ENCODE results near the gene ZNHIT1.

Gene ZNHIT1

GRCh38 chr7:101217388-101218235, at the start of gene ZNHIT1, which contains the start of gene PLOD3:
Gene ZNHIT1, plus strand, starts transcription at chr7:101218165. Its CDS starts 31 bp downstream, at chr7:101218196.
Gene PLOD3, minus strand, starts transcription at chr7:101217581. Its CDS starts 307 bp downstream, at chr7:101217274.
- DNase-seq = peak; percentile 94

DNA sequence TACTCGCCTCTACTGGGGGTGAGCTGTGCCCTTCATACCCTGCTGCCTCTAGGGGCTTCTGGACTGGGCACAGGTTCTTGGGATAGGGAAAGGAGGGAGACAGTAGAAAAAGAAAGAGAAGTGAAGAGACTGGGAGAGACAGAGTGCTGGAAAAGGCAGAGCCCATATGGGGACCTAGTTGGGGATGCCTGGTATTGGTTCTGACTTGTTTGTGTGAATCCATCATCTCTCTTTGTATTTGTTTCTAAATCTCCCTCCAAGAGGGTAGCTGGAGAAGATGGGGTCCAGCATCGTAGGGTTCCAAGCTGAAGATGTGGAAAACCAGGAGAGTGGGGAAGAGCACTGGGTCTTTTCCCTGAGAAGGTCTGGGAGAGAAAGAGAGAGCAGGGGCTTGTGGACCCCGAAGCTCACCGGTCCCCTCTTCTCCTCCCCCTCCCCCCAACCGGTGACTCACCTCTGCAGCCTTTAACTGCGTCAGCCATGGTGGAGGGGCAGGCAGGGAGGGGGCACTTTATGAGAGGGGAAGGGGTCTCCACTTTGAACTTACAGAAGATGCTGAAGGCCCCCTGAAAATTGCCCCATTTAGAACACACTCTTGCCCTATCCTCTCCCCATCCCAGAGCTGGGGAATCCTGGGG, 49.4 kb upstream of the ZNHIT1 start:
- peak; percentile 56 for DNase-seq

- DNase-seq = peak; percentile 39
Measured at GRCh38 chr7:101169110-101169837, 48.7 kb upstream of the ZNHIT1 start.

- peak; percentile 86 for DNase-seq
Measured at GRCh38 chr7:101169838-101170551, 48.0 kb upstream of the ZNHIT1 start.

DNA sequence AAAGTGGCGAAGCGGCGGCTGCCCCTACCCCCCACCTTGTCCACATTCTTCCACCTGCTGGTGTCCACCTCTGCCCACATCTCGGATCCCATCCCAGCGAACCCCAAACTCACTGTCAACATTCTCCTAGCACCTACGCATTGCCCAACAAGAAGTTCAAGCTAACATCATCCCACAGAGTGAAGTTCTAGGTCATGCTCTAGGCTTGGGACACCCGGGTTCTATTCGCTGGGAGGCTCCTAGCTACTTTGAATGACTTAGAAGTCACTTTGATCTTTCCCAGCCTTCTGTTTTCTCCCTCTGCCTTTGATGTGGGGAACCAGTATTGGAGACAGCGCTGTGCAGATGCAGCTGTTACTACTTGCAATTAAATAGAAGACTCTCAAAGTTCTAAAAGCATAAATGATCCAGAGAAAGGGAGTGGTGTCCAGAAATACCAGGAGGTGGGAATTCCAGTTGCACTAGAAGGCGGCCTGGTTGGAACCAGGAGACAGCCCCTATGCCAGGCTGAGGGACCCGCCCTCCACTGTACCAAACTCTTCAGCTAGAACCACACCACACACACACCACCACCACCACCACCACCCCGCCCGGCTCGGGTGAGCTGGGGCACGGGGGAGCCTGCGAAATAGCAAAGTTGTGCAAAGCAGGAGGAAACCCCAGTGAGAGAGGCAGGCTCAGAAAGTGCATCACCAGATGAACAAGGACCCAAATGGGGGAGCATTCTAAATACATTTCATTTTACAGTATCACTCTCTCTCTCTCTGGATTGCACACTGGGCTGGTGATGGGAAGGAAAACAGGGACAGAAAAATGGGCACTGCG, 47.1 kb upstream of the ZNHIT1 start:
- DNase-seq = no peak

- no peak for DNase-seq
Measured at GRCh38 chr7:101171442-101171837, 46.5 kb upstream of the ZNHIT1 start.

DNA sequence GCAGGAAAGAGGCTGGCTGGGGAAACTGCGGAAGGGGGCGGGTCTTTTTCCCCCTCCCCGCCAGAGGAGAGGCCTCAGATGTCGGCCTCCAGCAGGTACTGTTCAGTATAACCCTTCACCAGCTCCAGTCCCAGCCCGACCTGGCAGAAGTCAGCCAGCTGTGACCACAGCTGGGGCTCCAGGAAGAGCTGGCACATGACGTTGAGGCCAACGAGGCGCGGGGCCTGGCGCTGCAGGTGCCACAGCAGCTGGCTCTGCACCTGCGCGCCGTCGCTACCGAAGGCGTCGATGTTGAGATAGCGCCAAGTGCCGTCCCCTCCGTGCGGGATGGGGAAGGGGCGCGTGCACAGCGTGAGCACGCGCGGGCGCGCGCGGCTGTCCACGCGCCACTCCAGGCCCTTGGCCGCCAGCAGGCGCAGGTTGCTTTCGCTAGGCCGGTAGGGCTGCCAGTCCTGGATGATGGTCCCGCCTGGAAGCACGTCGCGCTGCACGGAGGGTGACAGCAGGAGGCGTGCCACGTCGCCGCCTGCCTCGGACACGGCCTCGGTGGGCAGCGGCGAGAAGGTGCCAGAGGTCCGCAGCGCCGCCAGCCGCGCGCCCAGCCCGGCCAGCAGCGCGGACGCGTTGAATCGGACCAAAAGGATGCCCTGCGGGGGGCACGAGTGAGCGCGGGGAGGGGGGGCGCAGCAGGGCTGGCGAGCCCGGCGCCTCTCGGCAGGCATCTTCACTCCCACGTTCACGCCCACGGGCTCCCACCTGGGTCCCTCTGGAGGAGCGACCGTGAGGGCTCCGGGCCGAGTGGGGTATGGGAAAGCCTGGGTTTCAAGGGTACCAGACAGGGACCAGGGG, 45.7 kb upstream of the ZNHIT1 start:
- no peak for DNase-seq

DNA sequence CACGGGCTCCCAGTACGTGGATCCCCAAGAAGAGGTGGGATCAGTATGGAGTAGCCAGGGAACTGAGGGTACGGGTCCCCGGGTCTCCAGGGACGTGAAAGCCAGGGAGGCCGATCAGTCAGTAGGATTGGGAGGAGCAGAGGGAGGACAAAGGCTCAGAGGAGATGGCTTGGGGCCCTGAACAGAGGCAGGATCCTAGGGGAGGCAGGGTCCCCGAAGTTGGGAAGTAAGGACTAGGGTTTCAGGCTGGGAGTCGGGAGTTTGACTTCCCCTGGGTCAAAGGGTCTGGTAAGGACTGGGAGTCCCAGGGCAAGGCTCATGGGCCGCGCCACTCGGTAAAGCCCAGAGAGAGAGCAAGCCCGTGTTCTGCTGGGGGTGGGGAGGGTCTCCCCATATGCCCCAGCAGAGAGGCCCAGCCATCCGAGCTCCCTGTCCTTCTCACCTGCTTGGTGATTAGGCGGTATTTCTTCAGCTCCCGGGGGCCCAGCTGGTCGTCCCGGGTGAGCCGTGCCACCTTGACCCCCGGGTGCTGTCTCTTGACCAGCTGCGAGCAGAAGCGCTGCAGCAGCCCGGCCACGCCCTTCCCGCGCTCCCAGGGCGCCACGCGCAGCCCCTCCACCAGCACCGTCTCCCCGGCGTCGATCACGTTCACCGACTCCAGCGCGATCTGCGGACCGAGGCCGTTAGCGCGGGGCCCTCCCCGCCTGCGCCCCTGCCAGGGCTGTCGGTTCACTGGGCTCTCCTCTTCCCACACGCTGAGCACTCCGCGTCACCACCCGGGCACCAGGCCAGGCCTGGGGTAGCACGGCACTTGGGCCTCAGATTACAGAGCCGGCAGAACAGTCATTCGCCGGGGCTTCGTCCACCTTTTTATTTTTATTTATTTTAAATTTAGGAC, 44.9 kb upstream of the ZNHIT1 start:
- no peak for DNase-seq

- DNase-seq = peak; percentile 59
Measured at GRCh38 chr7:101173752-101174244, 44.2 kb upstream of the ZNHIT1 start.

DNA sequence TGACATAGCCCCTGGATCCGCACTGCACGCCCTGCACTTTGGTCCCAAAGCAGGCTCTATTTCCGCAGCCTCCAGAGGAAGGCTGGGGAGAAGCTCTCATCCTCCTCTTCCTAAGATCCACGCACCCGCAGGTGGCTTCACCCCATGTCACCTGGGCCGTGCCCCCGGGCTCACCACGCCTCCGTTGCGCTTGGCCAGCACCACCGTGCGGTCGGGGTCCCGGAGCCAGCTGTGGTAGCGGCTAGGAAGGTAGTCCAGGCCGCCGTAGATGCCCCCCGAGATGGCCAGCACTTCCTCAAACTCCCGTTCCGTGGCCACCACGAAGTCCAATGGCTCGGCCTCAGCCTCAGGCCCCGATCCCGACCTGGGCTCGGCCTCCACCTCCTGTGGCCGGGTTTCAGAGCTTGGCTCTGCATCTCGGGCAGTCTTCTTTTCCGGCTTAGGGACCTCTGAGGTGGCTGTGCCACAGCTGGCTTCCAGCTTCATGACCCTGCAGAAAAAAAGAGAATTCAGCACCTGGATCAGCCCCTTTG, 43.6 kb upstream of the ZNHIT1 start:
- no peak for DNase-seq

- no peak for DNase-seq
Measured at GRCh38 chr7:101175664-101176063, 42.3 kb upstream of the ZNHIT1 start.

- DNase-seq = no peak
Measured at GRCh38 chr7:101177644-101178043, 40.3 kb upstream of the ZNHIT1 start.

GRCh38 chr7:101179117-101179516, 38.8 kb upstream of the ZNHIT1 start:
- DNase-seq = no peak

DNA sequence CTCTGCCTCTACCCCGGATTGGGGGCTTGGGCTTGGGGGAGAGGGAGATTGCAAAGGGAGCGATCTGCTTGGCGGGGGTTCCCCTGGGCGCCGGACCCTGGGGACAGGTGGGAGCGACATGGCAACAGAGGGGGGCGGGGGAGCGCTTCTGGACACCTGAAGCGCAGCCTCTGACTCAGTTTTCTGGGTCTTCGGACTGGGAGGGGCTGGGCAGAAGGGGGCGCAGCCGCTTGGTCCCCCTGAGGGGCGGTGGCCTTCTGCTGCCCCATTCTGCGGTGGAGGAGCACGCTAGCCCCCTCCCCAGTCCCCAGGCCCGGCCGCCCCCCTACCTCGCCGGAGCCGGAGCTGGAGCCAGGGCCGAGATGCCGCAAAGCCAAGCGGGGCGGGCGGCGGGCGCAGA, 38.3 kb upstream of the ZNHIT1 start:
- no peak for DNase-seq

DNA sequence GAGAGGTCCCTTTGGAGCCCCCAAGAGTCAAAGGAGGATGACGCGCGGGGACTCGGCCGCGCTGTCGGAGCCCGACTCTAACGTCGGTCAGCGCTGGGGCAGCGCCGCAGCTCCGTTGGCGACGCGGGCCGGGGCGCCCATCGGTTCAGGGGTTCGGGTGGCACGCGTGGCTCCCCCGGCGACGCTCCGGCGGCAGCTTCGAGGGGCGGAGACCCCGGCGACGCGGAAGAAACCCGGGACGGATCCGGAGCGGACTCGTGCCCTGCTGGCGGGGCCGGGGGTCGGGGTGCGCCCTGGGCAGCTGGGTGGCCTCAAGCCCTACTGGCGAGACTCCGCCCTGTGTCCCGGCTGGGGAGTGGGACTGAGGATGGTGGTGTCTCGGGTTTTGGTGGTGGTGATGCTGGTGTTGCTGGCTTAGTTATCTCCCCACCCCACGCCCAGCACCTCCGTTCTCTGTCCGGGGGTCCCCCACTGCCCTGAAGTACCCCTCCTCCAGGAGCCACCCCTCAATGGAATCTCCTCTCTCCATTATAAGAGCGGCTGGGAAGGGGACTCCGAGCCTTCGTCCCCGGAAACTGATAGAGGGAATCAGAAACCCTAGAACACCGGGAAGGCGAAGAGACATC, 37.7 kb upstream of the ZNHIT1 start, which contains the start of gene NAT16:
Gene NAT16, minus strand, starts transcription at position 164 of the 626 bp plus-strand sequence. CDS start 5,486 bp downstream, outside the sequence.
- no peak for DNase-seq

DNA sequence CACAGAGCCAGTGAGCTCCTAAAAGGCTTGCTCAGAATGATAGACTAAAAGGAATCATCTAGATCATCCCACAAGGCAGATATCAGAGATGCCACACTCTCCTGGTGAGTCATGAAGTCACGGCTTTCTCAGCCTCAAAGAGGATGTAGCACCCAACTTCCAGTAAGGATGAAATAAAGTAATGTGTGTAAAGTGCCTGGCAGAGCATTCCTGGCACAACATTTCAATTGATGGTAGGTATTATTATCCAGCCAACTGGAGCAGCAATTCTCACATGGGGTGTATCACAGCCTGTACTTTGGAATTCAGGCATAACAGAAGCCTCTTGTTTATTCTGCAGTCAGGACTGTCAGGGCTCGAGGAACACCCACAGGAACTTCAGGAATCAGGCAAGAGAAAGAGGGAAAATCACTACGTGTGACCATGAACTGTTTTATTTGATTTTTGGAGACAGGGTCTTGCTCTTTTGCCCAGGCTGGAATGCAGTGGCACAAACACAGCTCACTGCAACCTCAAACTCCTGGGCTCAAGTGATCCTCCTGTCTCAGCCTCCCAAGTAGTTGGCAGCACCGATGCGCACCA, 32.6 kb upstream of the ZNHIT1 start:
- no peak for DNase-seq

GRCh38 chr7:101186194-101186593, 31.8 kb upstream of the ZNHIT1 start:
- no peak for DNase-seq

- no peak for DNase-seq
Measured at GRCh38 chr7:101186844-101187428, 31.0 kb upstream of the ZNHIT1 start.

Measured in activated CD8-positive, alpha-beta memory T cell treated with anti-CD3 and anti-CD28 coated beads, Interleukin-2, amount 50 U/mL, for 4 hours (primary cell).